ENCODE data around the gene STARD7.
"Not testable (repeated sequence)": the region's sequence is repeated elsewhere in the genome, so short reads cannot be mapped to it uniquely, and the experiment has no call there.

STARD7 gene

DNA sequence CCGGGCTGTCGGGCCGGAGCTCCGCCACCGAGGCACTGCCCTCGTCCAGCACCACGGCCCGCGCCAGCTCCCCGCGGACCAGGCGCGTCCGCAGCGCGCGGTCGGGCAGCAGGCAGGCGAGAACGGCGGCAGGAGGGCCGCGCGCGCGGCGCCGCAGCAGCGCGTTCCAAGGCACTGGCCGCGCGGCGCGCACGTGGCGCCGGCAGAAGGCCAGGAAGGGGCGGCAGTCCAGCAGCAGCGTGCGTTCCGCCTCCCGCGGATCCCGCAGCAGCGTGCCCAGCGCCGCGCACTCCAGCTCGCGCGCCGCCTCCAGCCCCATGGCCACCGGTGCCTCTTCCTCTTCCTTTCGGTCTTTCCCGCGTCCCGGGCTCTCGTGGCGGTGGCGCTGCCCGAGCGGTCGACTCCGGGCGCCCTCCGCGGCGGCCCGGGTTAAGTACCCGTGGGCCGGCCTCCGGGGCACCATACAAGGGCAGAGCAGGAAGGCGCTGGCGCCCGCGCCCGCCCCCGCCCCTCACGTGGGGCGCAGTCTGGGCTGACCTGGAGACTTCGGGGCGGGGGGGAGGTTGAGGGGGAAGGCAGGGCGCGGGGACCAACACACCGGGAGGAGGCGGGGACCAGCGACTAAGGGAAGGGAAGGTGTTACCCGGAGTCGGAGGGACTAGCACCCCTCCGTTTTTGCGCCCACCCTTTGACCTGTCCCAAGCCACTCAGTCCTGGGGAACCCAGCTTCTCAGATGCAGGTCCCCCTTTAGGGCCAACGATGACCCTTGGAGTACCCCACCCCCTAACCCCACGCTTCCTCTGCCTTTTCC is 63.4 kb downstream of the STARD7 start, which contains the start of gene DUSP2:
Gene DUSP2, minus strand, starts transcription at position 405 of the 812 bp plus-strand sequence. Its CDS starts 86 bp downstream, at position 319.
- DNase-seq = peak; percentile 19 to 82 (median 64)
- intact Hi-C loops (cut with DNase I) = loop anchor here (10.0 kb wide), 1 partner anchor 120 kb away; the partner anchor contains the start of genes CIAO1 and TMEM127

GRCh38 chr2:96144481-96145035 is 64.1 kb downstream of the STARD7 start:
- intact Hi-C loops (cut with DNase I) = loop anchor here (10.0 kb wide), 1 partner anchor 120 kb away; the partner anchor contains the start of genes CIAO1 and TMEM127

DNA sequence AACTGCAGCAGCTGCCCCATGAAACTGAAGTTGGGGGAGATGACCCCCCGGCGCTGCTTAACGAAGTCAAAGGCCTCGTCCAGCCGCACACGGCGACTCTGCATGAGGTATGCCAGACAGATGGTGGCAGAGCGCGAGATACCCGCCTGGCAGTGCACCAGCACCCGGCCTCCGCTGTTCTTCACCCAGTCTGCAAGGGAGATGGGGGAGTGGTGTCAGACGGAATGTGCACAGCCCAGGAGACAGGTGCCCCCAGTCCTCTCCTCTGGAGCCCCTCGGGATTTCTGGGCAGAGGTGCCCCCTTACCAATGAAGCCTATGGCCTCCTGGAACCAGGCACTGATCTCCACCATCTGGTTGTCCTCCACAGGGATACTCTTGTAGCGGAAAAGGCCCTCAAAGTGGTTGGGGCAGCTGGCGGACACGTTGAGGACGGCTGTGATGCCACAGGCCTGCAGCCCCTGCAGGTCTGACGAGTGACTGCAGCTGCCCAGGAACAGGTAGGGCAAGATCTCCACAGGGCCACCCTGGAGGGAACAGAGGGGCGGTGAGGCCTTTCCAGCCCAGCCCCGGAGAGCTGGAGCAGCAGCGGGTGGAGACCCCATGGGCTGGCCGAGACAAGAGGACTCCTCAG is 64.7 kb downstream of the STARD7 start:
- no peak for DNase-seq
- intact Hi-C loops (cut with DNase I) = loop anchor here (10.0 kb wide), 1 partner anchor 121 kb away; the partner anchor contains the start of genes CIAO1 and TMEM127

More at GRCh38 chr2:96144481-96145035, 64.1 kb downstream of the STARD7 start:
- DNase-seq = peak in 6 of 42 donors; percentile 11 to 61 (median 22)

DNA sequence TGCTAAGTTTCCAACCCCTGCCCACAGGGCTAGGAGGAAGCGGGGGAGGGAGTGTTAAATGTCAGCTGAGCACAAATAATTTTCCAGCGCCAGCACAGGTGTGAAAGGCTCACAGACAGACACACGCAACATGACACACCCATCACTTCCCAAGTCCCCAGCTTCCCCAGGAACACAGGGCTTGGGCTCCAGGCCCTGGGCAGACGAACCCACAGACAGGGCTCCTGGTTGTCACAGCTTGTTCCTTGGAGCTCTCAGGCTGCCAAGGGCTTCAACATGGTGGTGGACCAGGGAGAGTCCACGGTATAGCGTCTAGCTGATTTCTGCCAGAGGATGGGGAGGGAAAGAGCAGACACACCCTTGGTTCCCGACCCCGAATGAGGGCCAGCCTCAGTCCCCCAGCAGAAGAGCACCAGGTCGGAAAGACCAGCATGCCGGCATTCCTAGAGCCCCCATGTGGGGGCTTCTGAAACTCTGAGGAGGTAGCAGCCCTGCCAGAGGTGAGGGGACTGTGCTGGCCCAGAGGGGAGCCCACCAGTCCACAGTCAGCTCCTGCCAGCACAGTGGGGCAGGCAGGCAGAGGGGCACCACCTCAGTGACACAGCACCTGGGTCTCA is 65.3 kb downstream of the STARD7 start:
- intact Hi-C loops (cut with DNase I) = loop anchor here (10.0 kb wide), 1 partner anchor 121 kb away; the partner anchor contains the start of genes CIAO1 and TMEM127
- no peak for DNase-seq

- intact Hi-C loops (cut with DNase I) = loop anchor here (10.0 kb wide), 1 partner anchor 122 kb away; the partner anchor contains the start of genes CIAO1 and TMEM127
- DNase-seq = no peak
These were observed 66.2 kb downstream of the STARD7 start for GRCh38 chr2:96142217-96143113.

- intact Hi-C loops (cut with DNase I) = loop anchor here (10.0 kb wide), 1 partner anchor 123 kb away; the partner anchor contains the start of genes CIAO1 and TMEM127
- not testable (repeated sequence) for DNase-seq
These were observed 67.0 kb downstream of the STARD7 start for GRCh38 chr2:96141624-96141967.

DNA sequence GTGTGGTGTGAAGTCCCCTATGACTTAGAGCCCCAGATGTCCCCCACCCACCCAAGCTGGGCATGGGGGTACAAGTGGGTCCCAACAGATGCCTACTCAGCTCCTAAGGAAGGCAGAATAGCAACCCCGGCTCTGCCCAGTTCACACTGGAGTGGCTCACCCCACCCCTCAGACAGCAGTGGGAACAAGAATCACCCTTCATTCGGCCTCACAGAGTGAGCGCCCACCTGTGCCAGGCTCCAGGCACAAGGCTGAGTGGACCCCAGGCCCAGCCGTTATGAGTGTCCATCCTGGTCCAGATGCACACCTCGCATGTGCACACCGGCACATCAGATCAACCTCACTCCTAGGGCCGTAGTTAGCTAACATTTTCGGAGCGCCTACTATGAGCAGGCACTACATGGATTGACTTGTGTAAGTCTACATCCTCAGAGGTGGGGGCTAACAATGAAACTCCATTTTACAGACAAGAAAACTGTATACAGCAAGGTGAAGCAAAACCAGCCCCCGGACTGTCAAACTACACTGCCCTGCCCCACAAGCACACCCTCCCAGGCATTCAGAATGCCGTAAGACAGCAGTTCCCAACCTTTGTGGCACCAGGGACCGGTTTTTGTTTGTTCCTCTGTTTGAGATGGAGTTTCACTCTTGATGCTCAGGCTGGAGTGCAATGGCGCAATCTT is 67.5 kb downstream of the STARD7 start:
- DNase-seq = no peak
- intact Hi-C loops (cut with DNase I) = loop anchor here (10.0 kb wide), 1 partner anchor 124 kb away; the partner anchor contains the start of genes CIAO1 and TMEM127

- intact Hi-C loops (cut with DNase I) = loop anchor here (2.0 kb wide), 1 partner anchor 36 kb away; no protein-coding TSS in a partner anchor
- DNase-seq = no peak
These were observed 69.4 kb downstream of the STARD7 start for GRCh38 chr2:96139181-96139758.

DNA sequence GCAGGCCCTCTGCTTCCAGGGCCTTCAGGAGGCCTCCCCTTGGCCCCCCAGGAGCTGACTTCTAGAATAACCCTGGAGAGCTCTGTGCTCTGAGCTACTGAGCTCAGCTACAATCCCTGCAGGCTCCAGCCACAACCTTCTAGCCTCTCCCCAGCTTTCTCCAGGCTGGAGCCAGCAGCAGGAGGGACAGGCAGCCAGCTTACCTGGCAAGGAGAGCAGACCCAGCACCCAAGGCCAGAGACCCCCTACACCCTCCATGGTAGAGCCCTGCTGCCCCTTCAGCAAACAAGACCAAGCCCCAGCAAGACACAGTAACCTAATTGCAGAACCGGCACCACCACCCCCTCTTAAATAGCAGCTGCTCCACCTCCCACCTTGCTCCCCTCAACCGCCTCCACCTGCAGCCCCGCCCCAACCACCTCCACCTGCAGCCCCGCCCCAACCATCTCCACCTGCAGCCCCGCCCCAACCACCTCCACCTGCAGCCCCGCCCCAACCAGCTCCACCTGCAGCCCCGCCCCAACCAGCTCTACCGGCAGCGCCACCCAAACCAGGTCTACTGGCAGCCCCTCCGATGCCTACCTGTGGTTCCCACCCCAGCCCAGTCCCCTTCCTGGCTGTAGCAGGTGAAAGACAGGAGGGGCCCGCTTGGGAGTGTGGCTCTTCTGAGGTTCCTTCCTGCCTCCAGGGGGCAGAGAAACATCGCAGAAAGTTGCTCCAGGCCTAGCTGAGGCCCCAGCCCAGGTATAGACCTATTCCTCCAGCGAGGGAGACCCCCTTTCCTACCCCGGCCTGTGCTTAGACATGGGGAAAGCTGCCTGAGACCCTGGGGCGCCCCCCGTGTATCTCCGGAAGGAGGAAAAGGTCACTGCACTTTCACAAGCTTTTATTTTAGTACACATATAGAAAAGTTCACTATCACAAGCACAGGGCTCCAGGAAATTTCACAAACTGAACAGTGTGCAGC is 70.2 kb downstream of the STARD7 start, which contains the start of gene ASTL:
Gene ASTL, minus strand, starts transcription at position 324 of the 967 bp plus-strand sequence. Its CDS starts 66 bp downstream, at position 258.
- intact Hi-C loops (cut with DNase I) = loop anchor here (2.0 kb wide), 1 partner anchor 36 kb away; no protein-coding TSS in a partner anchor
- DNase-seq = peak in 23 of 42 donors; percentile 27 to 76 (median 47)

DNA sequence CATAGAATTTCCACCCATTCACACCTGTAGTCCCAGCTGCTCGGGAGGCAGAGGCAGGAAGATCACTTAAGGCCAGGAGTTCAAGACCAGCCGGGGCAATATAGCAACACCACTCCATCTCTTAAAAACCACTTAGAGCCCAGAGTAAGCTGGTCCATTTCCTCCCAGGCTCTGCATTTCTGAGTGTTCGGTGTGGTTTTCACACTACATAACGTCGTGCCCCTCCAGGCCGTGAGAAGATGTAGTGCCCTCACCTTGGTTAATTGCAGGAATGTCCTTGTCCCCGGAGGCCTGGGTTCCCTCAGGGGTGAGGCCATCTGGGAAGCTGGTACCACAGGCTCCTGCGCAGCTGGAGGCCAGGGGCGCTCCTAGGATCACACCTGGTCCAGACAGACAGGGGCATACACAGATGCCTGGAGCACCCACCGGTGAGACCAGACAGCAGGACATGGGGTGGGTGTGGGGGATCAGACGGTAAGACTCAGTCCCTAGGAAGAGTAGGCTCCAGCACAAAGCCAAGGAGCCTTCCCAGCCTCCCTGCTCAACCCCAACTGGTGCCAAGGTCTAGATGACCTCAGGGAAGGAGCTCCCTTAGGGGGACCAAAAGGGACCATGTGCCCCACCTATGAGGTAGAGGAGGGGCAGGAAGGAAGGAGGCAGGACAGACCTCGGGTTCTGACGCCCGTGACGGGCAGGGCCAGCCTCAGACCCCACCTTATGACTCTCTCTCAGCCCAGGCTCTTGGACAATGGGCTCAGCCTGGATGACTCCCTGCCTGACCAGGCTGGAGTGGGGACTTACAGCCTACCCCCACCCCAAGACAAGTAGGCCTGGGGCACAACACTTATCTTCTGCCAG is 71.1 kb downstream of the STARD7 start:
- no peak for DNase-seq
- intact Hi-C loops (cut with DNase I) = loop anchor here (2.0 kb wide), 1 partner anchor 37 kb away; no protein-coding TSS in a partner anchor

- intact Hi-C loops (cut with DNase I) = no loop called here
- DNase-seq = no peak
These were observed 72.4 kb downstream of the STARD7 start for GRCh38 chr2:96136129-96136720.

GRCh38 chr2:96135621-96136020 is 73.0 kb downstream of the STARD7 start:
- no peak for DNase-seq
- intact Hi-C loops (cut with DNase I) = no loop called here

GRCh38 chr2:96135171-96135570 is 73.5 kb downstream of the STARD7 start:
- intact Hi-C loops (cut with DNase I) = no loop called here
- DNase-seq = no peak

All from head of caudate nucleus (tissue), 42 donors.